SK-N-SH treated with all-trans-retinoic acid at 6 μM for 48 hours (cell line): ENCODE measurements around the gene GRIN2B.

Source experiments
- BACH2 ChIP-seq: fragments of 250-450 bp; sonication (Bioruptor Pico); IDR thresholded peaks from 2 replicates; pipeline ENCODE4 v1.9.0; 2021; ENCODE audit warnings: mild to moderate bottlenecking, borderline replicate concordance
- ISL1 ChIP-seq: fragments of 250-450 bp; sonication (Bioruptor Pico); IDR thresholded peaks from 2 replicates; pipeline ENCODE4 v2.1.2; 2022; ENCODE audit warnings: mild to moderate bottlenecking, moderate library complexity
- OSR1 ChIP-seq: fragments of 250-450 bp; sonication (Bioruptor Pico); IDR thresholded peaks from 2 replicates; pipeline ENCODE4 v1.8.0; 2022; ENCODE audit warnings: moderate library complexity, mild to moderate bottlenecking, inconsistent platforms
- PPARA ChIP-seq: fragments of 250-450 bp; sonication (Bioruptor Pico); IDR thresholded peaks from 2 replicates; pipeline ENCODE4 v1.5.0; 2020; ENCODE audit warnings: mild to moderate bottlenecking, borderline replicate concordance
- RARB ChIP-seq: fragments of 250-450 bp; sonication (Bioruptor Pico); IDR thresholded peaks from 2 replicates; pipeline ENCODE4 v1.8.0; 2021; ENCODE audit warnings: mild to moderate bottlenecking, moderate library complexity
- ZFP3 ChIP-seq: fragments of 250-450 bp; sonication (Bioruptor Pico); IDR thresholded peaks from 2 replicates; pipeline ENCODE4 v1.5.0; 2020; ENCODE audit warnings: mild to moderate bottlenecking, moderate library complexity
- ZNF70 ChIP-seq: fragments of 450-650 bp; formaldehyde crosslinking; IDR thresholded peaks from 2 replicates; pipeline ENCODE4 v1.5.0; 2020; ENCODE audit warnings: mild to moderate bottlenecking, moderate library complexity
- ZNF8 ChIP-seq: fragments of 450-650 bp; formaldehyde crosslinking; IDR thresholded peaks from 2 replicates; pipeline ENCODE4 v1.5.0; 2020; ENCODE audit warnings: mild to moderate bottlenecking, moderate library complexity
- TF ChIP-seq, protein P1 (sequence below): fragments of 250-450 bp; sonication (Bioruptor Pico); IDR thresholded peaks from 2 replicates; pipeline ENCODE4 v1.5.1; 2020; ENCODE audit warnings: low read depth, mild to moderate bottlenecking, moderate library complexity
- TF ChIP-seq, protein P2 (sequence below): fragments of 250-450 bp; sonication (Bioruptor Pico); IDR thresholded peaks from 2 replicates; pipeline ENCODE4 v1.8.0; 2020; ENCODE audit warnings: mild to moderate bottlenecking, moderate library complexity, borderline replicate concordance

DNA sequence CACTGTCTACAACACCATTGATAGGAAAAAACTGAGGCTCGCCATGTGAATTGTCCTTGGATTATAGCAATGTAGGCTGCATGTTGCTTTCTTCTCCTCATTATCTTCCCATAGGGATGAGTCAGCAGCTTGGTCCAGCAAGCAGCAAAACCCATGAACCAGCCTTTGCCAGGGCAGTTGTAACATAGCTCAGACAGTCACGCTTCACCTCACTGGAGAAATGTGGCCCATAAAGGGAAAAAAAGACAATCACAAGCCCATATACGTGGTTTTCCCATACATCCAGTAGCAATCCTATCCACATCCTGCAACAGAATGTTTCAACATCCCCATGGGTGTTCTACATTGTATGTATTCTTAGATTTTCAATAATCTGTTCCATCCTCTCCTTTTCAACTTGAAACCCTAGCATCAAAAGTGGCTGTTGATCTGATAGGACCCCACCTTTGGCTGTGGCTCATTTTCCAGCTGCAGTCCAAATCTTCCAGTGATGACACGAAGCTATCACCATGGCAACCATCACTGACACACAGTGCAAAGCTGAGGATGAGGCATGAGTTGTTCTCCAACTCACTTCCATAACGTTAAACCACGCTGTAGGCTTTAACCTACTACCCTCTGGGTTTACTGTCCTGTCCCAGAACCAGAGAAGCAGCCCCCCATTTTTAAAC lies 34.0 kb downstream of the GRIN2B start:
- no peak for TF ChIP-seq ZFP3 (CRISPR knock-in tag)
- TF ChIP-seq, protein P1, sequence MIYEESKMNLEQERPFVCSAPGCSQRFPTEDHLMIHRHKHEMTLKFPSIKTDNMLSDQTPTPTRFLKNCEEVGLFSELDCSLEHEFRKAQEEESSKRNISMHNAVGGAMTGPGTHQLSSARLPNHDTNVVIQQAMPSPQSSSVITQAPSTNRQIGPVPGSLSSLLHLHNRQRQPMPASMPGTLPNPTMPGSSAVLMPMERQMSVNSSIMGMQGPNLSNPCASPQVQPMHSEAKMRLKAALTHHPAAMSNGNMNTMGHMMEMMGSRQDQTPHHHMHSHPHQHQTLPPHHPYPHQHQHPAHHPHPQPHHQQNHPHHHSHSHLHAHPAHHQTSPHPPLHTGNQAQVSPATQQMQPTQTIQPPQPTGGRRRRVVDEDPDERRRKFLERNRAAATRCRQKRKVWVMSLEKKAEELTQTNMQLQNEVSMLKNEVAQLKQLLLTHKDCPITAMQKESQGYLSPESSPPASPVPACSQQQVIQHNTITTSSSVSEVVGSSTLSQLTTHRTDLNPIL (CRISPR knock-in tag): no peak
- no peak for TF ChIP-seq RARB (CRISPR knock-in tag)
- no peak for TF ChIP-seq BACH2 (CRISPR knock-in tag)
- no peak for TF ChIP-seq OSR1 (CRISPR knock-in tag)
- no peak for TF ChIP-seq ZNF70 (CRISPR knock-in tag)
- TF ChIP-seq, protein P2, sequence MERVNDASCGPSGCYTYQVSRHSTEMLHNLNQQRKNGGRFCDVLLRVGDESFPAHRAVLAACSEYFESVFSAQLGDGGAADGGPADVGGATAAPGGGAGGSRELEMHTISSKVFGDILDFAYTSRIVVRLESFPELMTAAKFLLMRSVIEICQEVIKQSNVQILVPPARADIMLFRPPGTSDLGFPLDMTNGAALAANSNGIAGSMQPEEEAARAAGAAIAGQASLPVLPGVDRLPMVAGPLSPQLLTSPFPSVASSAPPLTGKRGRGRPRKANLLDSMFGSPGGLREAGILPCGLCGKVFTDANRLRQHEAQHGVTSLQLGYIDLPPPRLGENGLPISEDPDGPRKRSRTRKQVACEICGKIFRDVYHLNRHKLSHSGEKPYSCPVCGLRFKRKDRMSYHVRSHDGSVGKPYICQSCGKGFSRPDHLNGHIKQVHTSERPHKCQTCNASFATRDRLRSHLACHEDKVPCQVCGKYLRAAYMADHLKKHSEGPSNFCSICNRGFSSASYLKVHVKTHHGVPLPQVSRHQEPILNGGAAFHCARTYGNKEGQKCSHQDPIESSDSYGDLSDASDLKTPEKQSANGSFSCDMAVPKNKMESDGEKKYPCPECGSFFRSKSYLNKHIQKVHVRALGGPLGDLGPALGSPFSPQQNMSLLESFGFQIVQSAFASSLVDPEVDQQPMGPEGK (CRISPR knock-in tag): no peak
- TF ChIP-seq ISL1 (CRISPR knock-in tag): no peak
- TF ChIP-seq PPARA (CRISPR knock-in tag): no peak
- no peak for TF ChIP-seq ZNF8 (CRISPR knock-in tag)
